PFSK-1 (cell line): ENCODE results near the gene GFRAL.

Experiments
- POLR2AphosphoS5 ChIP-seq: IDR thresholded peaks from 2 replicates; pipeline ENCODE4 v1.6.1; 2012; ENCODE audit warnings: low read depth, mild to moderate bottlenecking, control low read depth, low read length, moderate library complexity
- SIN3A ChIP-seq: IDR thresholded peaks from 2 replicates; pipeline ENCODE4 v1.6.1; 2012; ENCODE audit warnings: mild to moderate bottlenecking, low read length, moderate library complexity, borderline replicate concordance; ENCODE audit not compliant: insufficient read depth
- TAF1 ChIP-seq: IDR thresholded peaks from 2 replicates; pipeline ENCODE4 v1.6.1; 2012; ENCODE audit warnings: low read length, control low read depth, borderline replicate concordance; ENCODE audit not compliant: insufficient read depth
- TF ChIP-seq, protein P1 (sequence below), 2 experiments: IDR thresholded peaks; 2 replicates each; pipeline versions ENCODE4 v1.6.1 to v1.8.0; 2011 to 2012; ENCODE audit warnings: low read depth in 2 of 2, low read length in 2 of 2, control low read depth in 1 of 2, inconsistent platforms in 1 of 2, mild to moderate bottlenecking in 1 of 2, moderate library complexity in 1 of 2; ENCODE audit not compliant: insufficient read depth in 1 of 2

DNA sequence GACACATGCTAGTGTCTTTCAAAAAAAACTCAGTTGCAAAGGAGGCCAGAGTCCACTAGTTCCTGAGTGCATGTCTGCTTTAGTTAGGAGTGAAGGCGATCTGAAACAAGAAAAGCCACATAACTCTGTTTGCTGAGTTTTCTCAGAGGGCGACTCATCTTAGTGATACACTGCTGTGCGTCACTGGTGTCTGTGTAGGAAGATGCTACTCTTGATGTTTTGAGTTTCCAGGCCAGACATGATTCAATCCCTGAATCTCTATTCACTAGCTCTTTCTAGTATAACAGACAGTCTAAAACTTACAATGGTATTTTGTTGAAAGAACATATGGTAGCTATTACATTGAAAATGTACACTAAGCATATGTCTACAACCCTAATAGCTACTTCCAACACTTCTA lies 60.9 kb downstream of the GFRAL start:
- TF ChIP-seq POLR2AphosphoS5 = no peak
- TF ChIP-seq, protein P1, sequence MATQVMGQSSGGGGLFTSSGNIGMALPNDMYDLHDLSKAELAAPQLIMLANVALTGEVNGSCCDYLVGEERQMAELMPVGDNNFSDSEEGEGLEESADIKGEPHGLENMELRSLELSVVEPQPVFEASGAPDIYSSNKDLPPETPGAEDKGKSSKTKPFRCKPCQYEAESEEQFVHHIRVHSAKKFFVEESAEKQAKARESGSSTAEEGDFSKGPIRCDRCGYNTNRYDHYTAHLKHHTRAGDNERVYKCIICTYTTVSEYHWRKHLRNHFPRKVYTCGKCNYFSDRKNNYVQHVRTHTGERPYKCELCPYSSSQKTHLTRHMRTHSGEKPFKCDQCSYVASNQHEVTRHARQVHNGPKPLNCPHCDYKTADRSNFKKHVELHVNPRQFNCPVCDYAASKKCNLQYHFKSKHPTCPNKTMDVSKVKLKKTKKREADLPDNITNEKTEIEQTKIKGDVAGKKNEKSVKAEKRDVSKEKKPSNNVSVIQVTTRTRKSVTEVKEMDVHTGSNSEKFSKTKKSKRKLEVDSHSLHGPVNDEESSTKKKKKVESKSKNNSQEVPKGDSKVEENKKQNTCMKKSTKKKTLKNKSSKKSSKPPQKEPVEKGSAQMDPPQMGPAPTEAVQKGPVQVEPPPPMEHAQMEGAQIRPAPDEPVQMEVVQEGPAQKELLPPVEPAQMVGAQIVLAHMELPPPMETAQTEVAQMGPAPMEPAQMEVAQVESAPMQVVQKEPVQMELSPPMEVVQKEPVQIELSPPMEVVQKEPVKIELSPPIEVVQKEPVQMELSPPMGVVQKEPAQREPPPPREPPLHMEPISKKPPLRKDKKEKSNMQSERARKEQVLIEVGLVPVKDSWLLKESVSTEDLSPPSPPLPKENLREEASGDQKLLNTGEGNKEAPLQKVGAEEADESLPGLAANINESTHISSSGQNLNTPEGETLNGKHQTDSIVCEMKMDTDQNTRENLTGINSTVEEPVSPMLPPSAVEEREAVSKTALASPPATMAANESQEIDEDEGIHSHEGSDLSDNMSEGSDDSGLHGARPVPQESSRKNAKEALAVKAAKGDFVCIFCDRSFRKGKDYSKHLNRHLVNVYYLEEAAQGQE (IDR thresholded peaks at IDR 0.05; ENCODE audit: insufficient read depth in 1 of 2, low read depth in 2 of 2, low read length in 2 of 2) = no peak
- TF ChIP-seq TAF1 = no peak
- TF ChIP-seq SIN3A = no peak
